Measurements from ENCODE around the gene PLOD1.
"Not testable (repeated sequence)": the region's sequence is repeated elsewhere in the genome, so short reads cannot be mapped to it uniquely, and the experiment has no call there.

PLOD1 gene

GRCh38 chr1:11930571-11931445, 3.7 kb upstream of the PLOD1 start:
- Histone ChIP-seq H3K4me1 (ENCODE audit: control insufficient read depth, insufficient read depth, low read length) (peaks cover 16% of the 10 kb centered on the region), H3K9ac (ENCODE audit: low read length) (no peak overlapping the region)

GRCh38 chr1:11931845-11932244, 2.7 kb upstream of the PLOD1 start:
- Histone ChIP-seq H3K36me3 (ENCODE audit: control insufficient read depth, insufficient read depth, low read length) (no peaks in the 10 kb centered on the region), H3K27me3 (ENCODE audit: control insufficient read depth, insufficient read depth, low read length) (no peaks in the 10 kb centered on the region), H3K4me3 (ENCODE audit: low read length) (no peak overlapping the region), H3K4me1 (ENCODE audit: control insufficient read depth, insufficient read depth, low read length) (peaks cover 16% of the 10 kb centered on the region), H3K9ac (ENCODE audit: low read length) (no peak overlapping the region), H3K9me3 (ENCODE audit: control insufficient read depth, low read length) (no peaks in the 10 kb centered on the region)

More at GRCh38 chr1:11930571-11931445, 3.7 kb upstream of the PLOD1 start:
- Histone ChIP-seq H3K4me3 (ENCODE audit: low read length) (no peak overlapping the region), H3K9me3 (ENCODE audit: control insufficient read depth, low read length) (no peaks in the 10 kb centered on the region), H3K36me3 (ENCODE audit: control insufficient read depth, insufficient read depth, low read length) (no peaks in the 10 kb centered on the region), H3K27me3 (ENCODE audit: control insufficient read depth, insufficient read depth, low read length) (no peaks in the 10 kb centered on the region)

GRCh38 chr1:11935057-11935412, 518 bp downstream of the PLOD1 start:
- no peaks in the 10 kb centered on the region for H3K9me3 ChIP-seq (ENCODE audit: control insufficient read depth, low read length)
- H3K36me3 ChIP-seq (ENCODE audit: control insufficient read depth, insufficient read depth, low read length) = no peaks in the 10 kb centered on the region
- peak overlapping the region; percentile 87 for H3K9ac ChIP-seq (ENCODE audit: low read length)
- peaks cover 12% of the 10 kb centered on the region for H3K4me1 ChIP-seq (ENCODE audit: control insufficient read depth, insufficient read depth, low read length)
- peak overlapping the region; percentile 77 for H3K4me3 ChIP-seq (ENCODE audit: low read length)
- H3K27me3 ChIP-seq (ENCODE audit: control insufficient read depth, insufficient read depth, low read length) = no peaks in the 10 kb centered on the region

- not testable (repeated sequence) for H3K4me3 ChIP-seq (ENCODE audit: low read length); H3K36me3 ChIP-seq (ENCODE audit: control insufficient read depth, insufficient read depth, low read length); H3K9me3 ChIP-seq (ENCODE audit: control insufficient read depth, low read length); H3K9ac ChIP-seq (ENCODE audit: low read length); H3K27me3 ChIP-seq (ENCODE audit: control insufficient read depth, insufficient read depth, low read length)
- peaks cover 15% of the 10 kb centered on the region for H3K4me1 ChIP-seq (ENCODE audit: control insufficient read depth, insufficient read depth, low read length)
Measured at GRCh38 chr1:11935733-11936132, 1.2 kb downstream of the PLOD1 start.

GRCh38 chr1:11938722-11939526, 4.4 kb downstream of the PLOD1 start:
- H3K4me1 ChIP-seq (ENCODE audit: control insufficient read depth, insufficient read depth, low read length) = peaks cover 15% of the 10 kb centered on the region
- H3K36me3 ChIP-seq (ENCODE audit: control insufficient read depth, insufficient read depth, low read length) = no peaks in the 10 kb centered on the region
- H3K4me3 ChIP-seq (ENCODE audit: low read length) = no peak overlapping the region
- H3K9me3 ChIP-seq (ENCODE audit: control insufficient read depth, low read length) = no peaks in the 10 kb centered on the region
- H3K9ac ChIP-seq (ENCODE audit: low read length) = no peak overlapping the region
- H3K27me3 ChIP-seq (ENCODE audit: control insufficient read depth, insufficient read depth, low read length) = no peaks in the 10 kb centered on the region

- H3K9me3 ChIP-seq (ENCODE audit: control insufficient read depth, low read length); H3K9ac ChIP-seq (ENCODE audit: low read length); H3K4me1 ChIP-seq (ENCODE audit: control insufficient read depth, insufficient read depth, low read length); H3K4me3 ChIP-seq (ENCODE audit: low read length); H3K27me3 ChIP-seq (ENCODE audit: control insufficient read depth, insufficient read depth, low read length); H3K36me3 ChIP-seq (ENCODE audit: control insufficient read depth, insufficient read depth, low read length): not testable (repeated sequence)
Measured at GRCh38 chr1:11939794-11940193, 5.3 kb downstream of the PLOD1 start.

- Histone ChIP-seq H3K9me3 (ENCODE audit: control insufficient read depth, low read length) (no peaks in the 10 kb centered on the region), H3K4me1 (ENCODE audit: control insufficient read depth, insufficient read depth, low read length) (peaks cover 5% of the 10 kb centered on the region), H3K9ac (ENCODE audit: low read length) (no peak overlapping the region), H3K27me3 (ENCODE audit: control insufficient read depth, insufficient read depth, low read length) (no peaks in the 10 kb centered on the region), H3K36me3 (ENCODE audit: control insufficient read depth, insufficient read depth, low read length) (no peaks in the 10 kb centered on the region), H3K4me3 (ENCODE audit: low read length) (no peak overlapping the region)
Measured at GRCh38 chr1:11940260-11940921, 5.9 kb downstream of the PLOD1 start.

- H3K36me3 ChIP-seq (ENCODE audit: control insufficient read depth, insufficient read depth, low read length) = no peaks in the 10 kb centered on the region
- H3K9me3 ChIP-seq (ENCODE audit: control insufficient read depth, low read length) = no peaks in the 10 kb centered on the region
- peaks cover 5% of the 10 kb centered on the region for H3K4me1 ChIP-seq (ENCODE audit: control insufficient read depth, insufficient read depth, low read length)
- no peaks in the 10 kb centered on the region for H3K27me3 ChIP-seq (ENCODE audit: control insufficient read depth, insufficient read depth, low read length)
- H3K4me3 ChIP-seq (ENCODE audit: low read length) = no peak overlapping the region
- H3K9ac ChIP-seq (ENCODE audit: low read length) = no peak overlapping the region
Measured at GRCh38 chr1:11942280-11942679, 7.8 kb downstream of the PLOD1 start.

- no peaks in the 10 kb centered on the region for H3K27me3 ChIP-seq (ENCODE audit: control insufficient read depth, insufficient read depth, low read length)
- no peak overlapping the region for H3K4me3 ChIP-seq (ENCODE audit: low read length)
- H3K36me3 ChIP-seq (ENCODE audit: control insufficient read depth, insufficient read depth, low read length) = no peaks in the 10 kb centered on the region
- no peak overlapping the region for H3K9ac ChIP-seq (ENCODE audit: low read length)
- H3K9me3 ChIP-seq (ENCODE audit: control insufficient read depth, low read length) = no peaks in the 10 kb centered on the region
- H3K4me1 ChIP-seq (ENCODE audit: control insufficient read depth, insufficient read depth, low read length) = peaks cover 5% of the 10 kb centered on the region
Measured at GRCh38 chr1:11943619-11944018, 9.1 kb downstream of the PLOD1 start.

GRCh38 chr1:11944358-11944931, 9.9 kb downstream of the PLOD1 start:
- Histone ChIP-seq H3K4me3 (ENCODE audit: low read length) (no peak overlapping the region), H3K4me1 (ENCODE audit: control insufficient read depth, insufficient read depth, low read length) (peaks cover 5% of the 10 kb centered on the region), H3K36me3 (ENCODE audit: control insufficient read depth, insufficient read depth, low read length) (no peaks in the 10 kb centered on the region), H3K27me3 (ENCODE audit: control insufficient read depth, insufficient read depth, low read length) (no peaks in the 10 kb centered on the region), H3K9ac (ENCODE audit: low read length) (no peak overlapping the region), H3K9me3 (ENCODE audit: control insufficient read depth, low read length) (no peaks in the 10 kb centered on the region)

GRCh38 chr1:11946647-11947046, 12.1 kb downstream of the PLOD1 start:
- Histone ChIP-seq H3K4me1 (ENCODE audit: control insufficient read depth, insufficient read depth, low read length) (no peaks in the 10 kb centered on the region), H3K9ac (ENCODE audit: low read length) (no peak overlapping the region), H3K9me3 (ENCODE audit: control insufficient read depth, low read length) (no peaks in the 10 kb centered on the region), H3K4me3 (ENCODE audit: low read length) (no peak overlapping the region), H3K27me3 (ENCODE audit: control insufficient read depth, insufficient read depth, low read length) (no peaks in the 10 kb centered on the region), H3K36me3 (ENCODE audit: control insufficient read depth, insufficient read depth, low read length) (peaks cover 6% of the 10 kb centered on the region)
